Activated T-cell treated with anti-CD3 and anti-CD28 coated beads, Interleukin-2, amount 50 U/mL, for 24 hours (primary cell): Measurements from ENCODE around the gene BTBD1.
"Not testable (repeated sequence)": the region's sequence is repeated elsewhere in the genome, so short reads cannot be mapped to it uniquely, and the experiment has no call there.

ENCODE experiments used
- DNase-seq: peaks from one replicate; pipeline ENCODE4 v3.0.0-alpha.2; 2020
- H3K27ac Mint-ChIP-seq: 2 replicates; pipeline ENCODE4 v1.8.0; 2020; ENCODE audit warnings: mild to moderate bottlenecking, mixed read lengths
- H3K27me3 Mint-ChIP-seq: 2 replicates; pipeline ENCODE4 v1.8.0; 2020; ENCODE audit warnings: mixed read lengths
- H3K36me3 Mint-ChIP-seq: 2 replicates; pipeline ENCODE4 v1.8.0; 2020; ENCODE audit warnings: low read depth, mixed read lengths
- H3K4me1 Mint-ChIP-seq: 2 replicates; pipeline ENCODE4 v1.8.0; 2020; ENCODE audit warnings: low read depth, mixed read lengths
- H3K4me3 Mint-ChIP-seq: 2 replicates; pipeline ENCODE4 v1.8.0; 2020; ENCODE audit warnings: mild to moderate bottlenecking, moderate library complexity, mixed read lengths
- H3K9me3 Mint-ChIP-seq: 2 replicates; pipeline ENCODE4 v1.8.0; 2020; ENCODE audit warnings: mixed read lengths

The BTBD1 gene

DNA sequence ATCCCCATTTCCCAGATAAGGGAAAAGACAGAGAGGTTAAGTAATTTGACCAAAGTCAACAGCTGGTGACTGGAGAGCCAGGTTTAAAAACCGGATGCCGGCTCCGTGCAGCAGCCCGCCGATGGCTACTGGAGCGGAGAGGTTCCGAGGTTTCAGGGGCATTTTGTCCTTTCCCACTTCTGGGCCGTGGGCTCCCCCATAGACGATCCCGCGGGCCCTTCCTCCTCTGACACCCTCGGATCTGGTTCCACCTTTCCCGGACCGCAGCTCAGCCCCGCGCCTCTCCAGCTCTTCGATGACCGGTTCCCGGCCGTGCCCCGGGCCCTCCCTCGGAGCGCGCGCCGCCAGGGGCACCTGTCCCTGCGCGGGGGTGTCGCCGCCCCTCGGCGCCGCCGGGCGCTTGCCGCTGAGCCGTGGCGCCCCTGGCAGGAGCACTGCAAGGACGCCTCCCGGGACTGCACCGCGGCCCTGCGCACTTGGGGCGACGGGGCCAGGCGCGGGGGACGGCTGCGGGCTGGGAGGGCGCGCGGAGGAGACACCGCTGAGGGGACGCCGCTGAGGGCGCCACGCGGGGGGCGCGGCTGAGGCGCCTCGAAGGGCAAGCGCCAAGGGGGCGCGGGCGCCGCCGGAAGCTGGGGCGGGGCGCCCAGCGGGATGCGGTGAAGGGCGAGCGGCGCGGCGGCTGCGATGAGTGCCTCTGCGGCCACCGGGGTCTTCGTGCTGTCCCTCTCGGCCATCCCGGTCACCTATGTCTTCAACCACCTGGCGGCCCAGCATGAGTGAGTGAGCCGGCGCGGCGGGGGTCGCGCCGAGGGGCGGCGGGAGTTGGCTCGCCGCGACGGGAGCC is 40.2 kb upstream of the BTBD1 start, which contains the start of gene TM6SF1:
TM6SF1 (plus strand) TSS at position 652 of the 847 bp plus-strand sequence; CDS start at position 688, 36 bp downstream.
- H3K27ac Mint-ChIP-seq = no peak within 1 kb of the TSS
- H3K36me3 Mint-ChIP-seq = no peaks in the 10 kb centered on the region
- H3K27me3 Mint-ChIP-seq = peaks cover 69% of the 10 kb centered on the region
- DNase-seq = peak; percentile 48
- peak within 1 kb of the TSS; percentile 69 for H3K4me3 Mint-ChIP-seq
- peaks cover 11% of the 10 kb centered on the region for H3K4me1 Mint-ChIP-seq
- H3K9me3 Mint-ChIP-seq = no peaks in the 10 kb centered on the region

GRCh38 chr15:83105440-83105839 is 38.4 kb upstream of the BTBD1 start:
- no peak overlapping the region for H3K27ac Mint-ChIP-seq
- H3K27me3 Mint-ChIP-seq = peaks cover 74% of the 10 kb centered on the region
- no peak overlapping the region for H3K4me3 Mint-ChIP-seq
- H3K36me3 Mint-ChIP-seq = no peaks in the 10 kb centered on the region
- H3K9me3 Mint-ChIP-seq = no peaks in the 10 kb centered on the region
- no peak for DNase-seq
- H3K4me1 Mint-ChIP-seq = peaks cover 11% of the 10 kb centered on the region

- DNase-seq = no peak
- no peaks in the 10 kb centered on the region for H3K9me3 Mint-ChIP-seq
- H3K36me3 Mint-ChIP-seq = no peaks in the 10 kb centered on the region
- no peak overlapping the region for H3K27ac Mint-ChIP-seq
- no peak overlapping the region for H3K4me3 Mint-ChIP-seq
- H3K27me3 Mint-ChIP-seq = peaks cover 69% of the 10 kb centered on the region
- peaks cover 11% of the 10 kb centered on the region for H3K4me1 Mint-ChIP-seq
Measured at GRCh38 chr15:83104141-83104540, 37.1 kb upstream of the BTBD1 start.

- Mint-ChIP-seq H3K27me3 (peaks cover 67% of the 10 kb centered on the region), H3K9me3 (peaks cover 9% of the 10 kb centered on the region), H3K4me1 (peaks cover 5% of the 10 kb centered on the region), H3K36me3 (no peaks in the 10 kb centered on the region), H3K27ac (no peak overlapping the region), H3K4me3 (no peak overlapping the region)
- no peak for DNase-seq
Measured at GRCh38 chr15:83102346-83102745, 35.3 kb upstream of the BTBD1 start.

DNA sequence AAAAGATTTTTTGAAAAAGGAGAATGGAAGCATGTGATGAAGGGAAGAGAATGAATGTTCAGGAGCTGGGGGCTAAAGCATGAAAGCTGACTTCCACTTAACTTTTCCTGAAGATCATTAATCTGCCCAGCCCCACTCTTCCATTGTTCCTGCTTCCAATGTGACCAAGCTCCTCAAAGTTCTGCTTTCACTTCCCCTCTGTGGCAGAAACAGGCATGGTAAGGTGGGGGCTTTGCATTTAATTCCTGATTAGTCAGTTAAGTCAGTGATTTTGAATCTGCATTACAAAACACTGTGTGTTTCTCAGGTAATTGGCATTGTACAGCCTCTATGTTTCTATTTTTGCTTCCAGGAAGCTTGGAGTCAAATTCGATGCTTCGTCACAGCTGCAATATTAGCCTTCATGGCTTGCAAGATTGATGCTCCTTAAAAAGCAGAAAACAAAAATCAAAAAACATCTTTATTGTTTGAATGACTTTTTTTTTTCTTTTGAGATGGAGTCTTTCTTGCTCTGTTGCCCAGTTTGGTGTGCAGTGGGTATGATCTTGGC is 33.1 kb upstream of the BTBD1 start:
- no peaks in the 10 kb centered on the region for H3K36me3 Mint-ChIP-seq
- DNase-seq = no peak
- no peaks in the 10 kb centered on the region for H3K4me1 Mint-ChIP-seq
- H3K27me3 Mint-ChIP-seq = peaks cover 59% of the 10 kb centered on the region
- H3K27ac Mint-ChIP-seq = no peak overlapping the region
- H3K9me3 Mint-ChIP-seq = peaks cover 13% of the 10 kb centered on the region
- no peak overlapping the region for H3K4me3 Mint-ChIP-seq

GRCh38 chr15:83099290-83099689 is 32.2 kb upstream of the BTBD1 start:
- Mint-ChIP-seq H3K9me3 (peaks cover 13% of the 10 kb centered on the region), H3K4me3 (no peak overlapping the region), H3K36me3 (no peaks in the 10 kb centered on the region), H3K27ac (no peak overlapping the region), H3K27me3 (peaks cover 53% of the 10 kb centered on the region), H3K4me1 (no peaks in the 10 kb centered on the region)
- no peak for DNase-seq

GRCh38 chr15:83098079-83098478 is 31.0 kb upstream of the BTBD1 start:
- Mint-ChIP-seq H3K4me3 (no peak overlapping the region), H3K36me3 (no peaks in the 10 kb centered on the region), H3K9me3 (peaks cover 13% of the 10 kb centered on the region), H3K4me1 (peaks cover under 1% of the 10 kb centered on the region), H3K27me3 (peaks cover 46% of the 10 kb centered on the region), H3K27ac (no peak overlapping the region)
- DNase-seq = no peak

DNA sequence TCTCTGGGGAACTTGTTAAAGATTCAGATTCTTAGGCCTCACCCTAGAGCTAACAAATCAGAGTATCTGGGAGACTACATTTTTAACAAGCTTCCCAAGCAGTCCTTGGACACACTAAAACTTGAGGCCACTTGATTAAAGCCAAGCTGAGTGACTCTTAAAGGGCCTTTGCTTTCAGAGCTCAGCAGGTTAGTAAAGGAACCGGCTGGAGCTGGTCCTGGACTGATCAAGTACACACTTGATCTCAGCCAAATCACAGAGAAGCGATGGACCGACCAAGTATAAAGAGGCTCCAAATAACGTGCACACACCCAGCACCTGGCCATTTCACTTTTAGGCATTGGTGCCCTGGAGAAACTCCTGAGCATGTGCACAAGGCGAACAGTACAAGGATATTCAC is 27.5 kb upstream of the BTBD1 start:
- Mint-ChIP-seq H3K4me1 (peaks cover 8% of the 10 kb centered on the region), H3K27ac (no peak overlapping the region), H3K36me3 (no peaks in the 10 kb centered on the region), H3K27me3 (peaks cover 22% of the 10 kb centered on the region), H3K9me3 (peaks cover 13% of the 10 kb centered on the region), H3K4me3 (no peak overlapping the region)
- DNase-seq = no peak

DNA sequence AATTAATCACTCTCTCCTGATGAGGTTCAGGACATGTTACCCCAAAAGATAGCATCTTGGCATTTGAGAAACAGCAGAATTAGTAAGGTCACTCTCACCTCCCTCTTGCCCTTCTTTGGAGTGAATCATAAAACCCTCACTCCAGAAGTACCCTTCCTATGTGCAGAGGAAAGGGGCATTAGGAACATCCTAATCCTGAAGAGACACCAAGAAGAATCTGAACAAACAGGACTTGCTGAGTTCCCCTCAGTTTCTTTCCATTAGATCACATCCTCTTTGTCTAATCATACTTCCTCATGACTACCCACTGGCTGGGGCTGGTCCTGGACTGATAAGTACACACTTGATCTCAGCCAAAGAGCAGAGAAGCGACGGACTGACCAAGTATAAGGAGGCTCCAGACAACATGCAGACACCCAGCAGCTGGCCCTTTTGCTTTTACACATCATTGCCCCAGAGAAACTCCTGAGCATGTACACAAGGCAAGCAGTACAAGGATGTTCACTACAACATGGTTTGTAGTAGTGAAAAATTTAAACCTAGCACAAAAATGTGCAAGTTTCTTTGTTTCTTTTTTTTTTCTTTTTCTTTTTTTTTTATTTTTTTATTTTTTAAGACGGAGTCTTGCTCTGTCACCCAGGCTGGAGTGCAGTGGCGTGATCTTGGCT is 25.4 kb upstream of the BTBD1 start:
- Mint-ChIP-seq H3K27ac (peak overlapping the region; percentile 73), H3K4me3 (no peak overlapping the region)

GRCh38 chr15:83091965-83092308 is 24.9 kb upstream of the BTBD1 start:
- not testable (repeated sequence) for H3K4me3 Mint-ChIP-seq, H3K36me3 Mint-ChIP-seq, DNase-seq, H3K4me1 Mint-ChIP-seq, H3K9me3 Mint-ChIP-seq
- H3K27me3 Mint-ChIP-seq = peaks cover 12% of the 10 kb centered on the region
- peak overlapping the region; percentile 73 for H3K27ac Mint-ChIP-seq

More for the DNA sequence above, 25.4 kb upstream of the BTBD1 start:
- no peak for DNase-seq
- Mint-ChIP-seq H3K27me3 (peaks cover 15% of the 10 kb centered on the region), H3K9me3 (peaks cover 3% of the 10 kb centered on the region), H3K36me3 (no peaks in the 10 kb centered on the region), H3K4me1 (peaks cover 8% of the 10 kb centered on the region)

GRCh38 chr15:83090465-83090864 is 23.4 kb upstream of the BTBD1 start:
- no peaks in the 10 kb centered on the region for H3K9me3 Mint-ChIP-seq
- H3K4me3 Mint-ChIP-seq = no peak overlapping the region
- no peaks in the 10 kb centered on the region for H3K36me3 Mint-ChIP-seq
- no peak for DNase-seq
- H3K27me3 Mint-ChIP-seq = peaks cover 8% of the 10 kb centered on the region
- peaks cover 8% of the 10 kb centered on the region for H3K4me1 Mint-ChIP-seq
- no peak overlapping the region for H3K27ac Mint-ChIP-seq

DNA sequence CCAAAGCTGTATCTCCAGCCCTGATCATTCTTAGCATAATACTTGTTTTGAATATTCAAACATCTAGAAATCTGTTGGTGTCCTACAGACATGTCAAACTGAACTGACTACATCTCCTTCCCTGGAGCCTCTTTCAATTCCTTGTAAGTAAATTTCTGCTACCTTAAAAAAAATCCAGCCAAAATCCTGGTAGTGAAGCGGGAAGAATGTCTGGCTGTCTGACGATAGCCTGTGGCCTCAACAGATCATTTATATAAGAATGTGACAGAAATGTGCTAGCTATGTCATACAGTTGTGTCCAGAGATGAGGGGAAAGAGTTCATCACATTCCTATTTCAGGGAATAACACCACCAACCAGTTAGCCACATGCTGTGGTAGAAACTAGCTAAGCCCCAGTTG is 21.8 kb upstream of the BTBD1 start:
- H3K4me3 Mint-ChIP-seq = no peak overlapping the region
- no peaks in the 10 kb centered on the region for H3K9me3 Mint-ChIP-seq
- H3K27me3 Mint-ChIP-seq = peaks cover 11% of the 10 kb centered on the region
- no peaks in the 10 kb centered on the region for H3K36me3 Mint-ChIP-seq
- H3K27ac Mint-ChIP-seq = no peak overlapping the region
- peaks cover 8% of the 10 kb centered on the region for H3K4me1 Mint-ChIP-seq
- DNase-seq = no peak

- H3K27ac Mint-ChIP-seq = no peak overlapping the region
Measured at GRCh38 chr15:83087576-83087975, 20.5 kb upstream of the BTBD1 start.

DNA sequence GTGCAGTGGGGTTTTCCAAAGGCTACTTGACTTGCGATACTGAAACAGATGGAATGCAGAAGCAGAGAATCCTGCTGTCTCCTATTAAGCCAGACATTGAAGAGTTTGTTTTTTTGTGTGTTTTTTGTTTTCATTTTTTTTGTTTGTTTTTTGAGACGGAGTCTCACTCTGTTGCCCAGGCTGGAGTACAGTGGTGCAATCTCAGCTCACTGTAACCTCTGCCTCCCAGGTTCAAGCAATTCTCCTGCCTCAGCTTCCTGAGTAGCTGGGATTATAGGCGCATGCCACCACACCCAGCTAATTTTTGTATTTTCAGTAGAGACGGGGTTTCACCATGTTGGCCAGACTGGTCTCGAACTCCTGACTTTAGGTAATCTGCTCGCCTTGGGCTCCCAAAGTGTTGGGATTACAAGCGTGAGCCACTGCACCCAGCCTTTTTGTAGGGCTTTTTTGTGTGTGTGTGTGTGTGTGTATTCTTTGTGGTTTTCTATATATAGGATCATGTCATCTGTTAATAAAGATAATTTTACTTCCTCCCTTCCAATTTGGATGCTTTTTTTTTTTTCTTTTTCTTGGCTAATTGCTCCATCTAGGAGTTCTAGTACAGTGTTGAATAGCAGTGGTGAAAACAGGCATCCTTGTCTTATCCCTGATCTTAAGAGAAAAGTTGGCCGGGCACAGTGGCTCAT is 19.0 kb upstream of the BTBD1 start:
- H3K36me3 Mint-ChIP-seq, H3K4me1 Mint-ChIP-seq: not testable (repeated sequence)

More at GRCh38 chr15:83087576-83087975, 20.5 kb upstream of the BTBD1 start:
- no peaks in the 10 kb centered on the region for H3K36me3 Mint-ChIP-seq
- H3K27me3 Mint-ChIP-seq = peaks cover 14% of the 10 kb centered on the region
- no peak for DNase-seq
- peaks cover 6% of the 10 kb centered on the region for H3K4me1 Mint-ChIP-seq
- H3K4me3 Mint-ChIP-seq = no peak overlapping the region
- no peaks in the 10 kb centered on the region for H3K9me3 Mint-ChIP-seq

More for the DNA sequence above, 19.0 kb upstream of the BTBD1 start:
- not testable (repeated sequence) for H3K4me3 Mint-ChIP-seq, H3K9me3 Mint-ChIP-seq, DNase-seq, H3K27ac Mint-ChIP-seq
- peaks cover 16% of the 10 kb centered on the region for H3K27me3 Mint-ChIP-seq
